Kasumi-1 (cell line): ENCODE data around the gene NFASC.

Source experiments
- DNase-seq, 2 experiments: peaks; one replicate each; lab custom pipeline; 2025; lab: John Stamatoyannopoulos, UW

Gene NFASC

GRCh38 chr1:205009670-205010069 lies 139.0 kb downstream of the NFASC start:
- DNase-seq: no peak

DNA sequence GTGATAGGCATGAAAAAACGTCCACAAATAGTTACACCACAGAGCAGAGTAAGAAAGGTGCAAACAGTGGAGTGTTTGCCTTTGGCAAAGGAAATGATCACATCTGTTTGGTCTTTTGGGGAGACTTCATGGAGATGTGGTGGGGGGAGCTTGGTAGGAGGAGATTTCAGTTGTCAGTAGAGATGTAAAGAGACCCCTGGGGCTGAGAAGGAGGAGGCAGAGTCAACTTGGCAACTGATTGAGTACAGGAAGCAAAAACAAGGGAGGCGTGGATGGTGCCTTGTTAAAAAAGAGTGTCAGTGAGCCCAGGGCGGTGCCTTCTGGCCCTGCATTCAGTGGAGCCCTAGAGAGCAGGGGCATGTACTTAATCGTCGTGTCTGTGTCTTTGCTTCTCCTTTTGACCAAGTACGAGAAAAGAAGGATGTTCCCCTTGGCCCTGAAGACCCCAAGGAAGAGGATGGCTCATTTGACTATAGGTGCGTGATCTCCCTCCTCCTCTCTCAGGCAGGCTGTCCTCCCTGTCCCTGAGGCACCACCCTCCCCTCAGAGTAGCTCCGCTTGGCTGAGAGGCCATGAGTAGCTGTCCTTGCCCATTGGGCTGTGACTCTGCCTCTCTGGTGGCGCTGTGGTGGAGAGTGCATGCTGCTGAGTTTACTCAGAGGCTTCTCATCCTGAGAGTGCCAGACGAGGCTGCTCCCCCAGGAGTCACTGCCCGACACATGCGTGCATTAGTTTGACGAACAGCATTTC lies 141.9 kb downstream of the NFASC start:
- no peak for DNase-seq

DNA sequence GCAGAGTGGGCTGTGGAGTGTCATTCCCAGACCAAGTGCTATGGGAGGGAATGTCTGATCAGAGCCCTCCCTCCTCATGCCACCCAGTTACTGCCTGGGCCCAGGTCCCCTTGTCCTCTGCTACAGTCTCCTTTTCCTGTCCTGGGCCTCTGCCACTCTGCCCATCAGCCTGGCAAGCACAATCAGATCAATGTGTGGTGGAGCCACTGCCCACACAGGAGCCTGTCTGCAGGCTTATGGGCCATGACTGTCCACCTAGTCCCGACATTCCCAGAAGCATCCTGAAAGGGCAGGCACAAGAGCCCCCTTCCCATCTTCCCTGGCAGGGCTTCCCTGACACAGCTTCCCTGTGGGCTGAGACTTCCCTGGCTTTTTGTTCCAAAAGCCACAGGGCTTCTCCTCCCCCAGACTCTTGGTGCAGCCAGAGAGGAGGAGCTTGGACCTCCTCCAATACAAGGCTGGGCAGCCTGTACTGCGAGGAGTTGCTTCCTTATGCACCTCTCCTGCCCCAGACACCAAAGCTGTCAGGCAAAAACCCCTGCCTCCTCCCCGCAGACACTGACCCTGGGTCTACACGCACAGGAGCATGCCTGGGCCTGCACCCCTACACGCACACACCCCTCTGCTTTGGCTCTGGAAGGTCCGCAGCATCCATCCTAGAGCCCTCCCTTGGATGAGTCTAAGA lies 143.2 kb downstream of the NFASC start:
- DNase-seq: peak; percentile 9 to 11

DNA sequence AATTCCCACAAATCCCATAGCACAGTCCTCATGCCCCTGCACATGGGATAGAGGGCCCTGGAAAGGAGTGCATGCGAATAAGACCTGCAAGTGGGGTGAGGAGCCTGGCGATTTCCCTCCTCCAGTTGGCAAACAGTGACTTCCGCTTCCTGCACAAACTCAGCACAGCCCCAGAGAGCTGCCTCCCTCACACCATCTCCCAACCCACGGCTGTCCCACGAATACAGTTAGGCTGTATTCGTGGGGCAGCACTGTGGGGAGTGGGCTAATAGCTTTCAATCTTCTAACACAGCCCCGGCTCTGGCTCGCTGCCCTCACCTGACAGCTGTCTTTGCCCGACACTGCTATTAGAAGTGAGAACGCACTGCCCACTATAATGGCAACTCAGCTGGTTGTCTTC lies 144.1 kb downstream of the NFASC start:
- DNase-seq: peak; percentile 2 to 14

- no peak for DNase-seq
These were observed 144.6 kb downstream of the NFASC start for GRCh38 chr1:205015241-205015640.

- DNase-seq: no peak
These were observed 145.4 kb downstream of the NFASC start for GRCh38 chr1:205016075-205016474.

GRCh38 chr1:205016584-205016983 lies 145.9 kb downstream of the NFASC start:
- DNase-seq: no peak

GRCh38 chr1:205017001-205017400 lies 146.3 kb downstream of the NFASC start:
- no peak for DNase-seq

DNA sequence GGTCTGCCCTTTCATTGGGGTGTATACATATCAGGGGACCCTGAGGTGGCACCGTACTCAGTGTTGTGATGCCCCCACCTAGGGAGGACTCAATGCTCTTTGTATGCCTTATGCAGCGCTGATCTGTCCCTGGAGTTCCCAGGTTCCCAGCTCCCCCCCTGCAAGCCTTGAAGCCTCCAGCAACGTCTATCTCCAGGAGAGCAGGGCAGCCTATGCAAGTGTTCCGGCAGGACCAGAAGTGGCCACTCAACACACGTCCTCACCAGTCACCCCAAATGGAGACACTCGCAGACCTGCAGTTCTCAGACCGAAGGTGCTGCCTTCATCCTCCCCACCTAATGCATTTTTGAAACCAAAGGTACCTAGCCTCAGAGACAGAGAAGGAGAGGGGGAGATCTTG lies 147.1 kb downstream of the NFASC start:
- DNase-seq: no peak

- no peak for DNase-seq
These were observed 147.7 kb downstream of the NFASC start for GRCh38 chr1:205018381-205018780.

DNA sequence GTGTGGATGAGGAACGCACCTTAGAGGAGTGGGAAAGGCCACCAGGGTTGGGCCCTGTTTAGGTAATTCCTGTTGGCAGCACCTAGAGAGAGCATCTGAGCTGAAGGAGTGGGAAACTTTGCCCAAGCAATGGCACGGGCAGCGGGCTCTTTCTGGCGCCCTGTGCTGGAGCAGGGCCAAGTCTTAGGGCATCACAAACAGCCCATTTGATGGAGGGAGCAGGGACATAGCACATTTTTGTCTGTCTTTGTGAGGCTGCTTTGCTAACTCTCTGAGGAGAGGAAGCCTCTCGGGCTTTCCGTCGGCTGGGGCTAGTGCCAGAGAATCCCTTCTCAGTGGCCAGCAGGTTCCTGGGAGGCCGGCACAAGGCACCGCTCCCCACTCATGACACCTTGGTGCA lies 149.8 kb downstream of the NFASC start:
- DNase-seq: no peak

DNA sequence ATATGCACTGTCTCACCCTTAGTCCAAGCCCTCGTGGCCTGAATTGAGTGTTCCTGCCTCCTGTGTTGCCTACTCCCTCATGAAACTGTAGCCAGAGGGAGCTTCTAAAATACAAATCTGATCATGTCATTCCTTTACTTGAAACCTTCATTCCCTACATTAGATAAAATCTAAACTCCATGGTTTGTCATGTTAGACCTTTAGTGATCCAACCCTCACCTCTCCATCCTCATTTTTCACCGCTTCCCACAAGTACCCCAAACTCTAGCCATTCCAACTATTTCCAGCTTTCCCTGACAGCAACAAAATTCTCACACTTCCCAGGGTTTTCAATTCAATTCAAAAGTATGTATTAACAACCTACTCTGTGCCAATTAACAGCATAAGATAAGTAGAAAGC lies 154.0 kb downstream of the NFASC start:
- no peak for DNase-seq

GRCh38 chr1:205025239-205025638 lies 154.6 kb downstream of the NFASC start:
- DNase-seq: no peak

DNA sequence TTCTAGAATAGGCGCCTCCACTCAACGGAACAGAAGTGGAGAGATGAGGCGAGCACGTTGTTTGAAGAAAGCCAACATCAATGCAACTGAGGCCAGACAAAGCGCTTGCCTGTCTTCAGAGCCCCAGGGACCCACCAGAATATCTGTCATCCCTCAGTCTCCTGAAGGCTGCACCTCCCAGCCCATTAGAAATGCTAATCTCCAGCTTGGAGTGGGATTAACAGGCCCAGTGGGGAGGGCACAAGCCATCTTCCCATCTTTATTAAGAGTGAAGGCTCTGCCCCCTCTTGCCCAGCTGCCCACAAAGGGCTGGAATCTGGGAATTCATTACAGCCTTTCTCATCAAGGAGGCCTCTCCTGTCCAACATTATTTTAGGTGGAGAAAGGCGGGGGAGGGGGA lies 155.5 kb downstream of the NFASC start:
- DNase-seq: no peak

DNA sequence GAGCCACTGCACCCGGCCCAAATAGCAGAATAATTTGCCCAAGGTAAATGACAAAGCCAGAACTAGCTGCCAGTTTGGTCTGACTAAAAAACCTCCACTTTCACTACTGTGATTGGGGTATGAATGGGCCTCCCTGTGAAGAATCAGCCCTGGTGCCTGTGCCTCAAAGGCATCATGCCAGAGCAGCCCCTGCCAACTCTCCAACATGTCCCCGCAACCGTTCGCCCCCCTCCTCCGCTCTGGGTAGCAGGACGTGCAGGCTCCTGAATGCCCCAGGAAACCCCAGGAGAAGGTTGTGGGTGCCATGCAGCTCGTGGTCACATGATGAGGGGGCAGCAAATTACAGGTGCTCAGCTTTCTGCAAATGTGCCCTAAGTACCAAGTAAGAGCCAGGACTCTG lies 157.7 kb downstream of the NFASC start:
- DNase-seq: no peak

GRCh38 chr1:205028924-205029323 lies 158.3 kb downstream of the NFASC start:
- no peak for DNase-seq

GRCh38 chr1:205030241-205030640 lies 159.6 kb downstream of the NFASC start:
- no peak for DNase-seq

GRCh38 chr1:205030896-205031295 lies 160.2 kb downstream of the NFASC start:
- no peak for DNase-seq

- DNase-seq: no peak
These were observed 161.8 kb downstream of the NFASC start for GRCh38 chr1:205032508-205032907.

DNA sequence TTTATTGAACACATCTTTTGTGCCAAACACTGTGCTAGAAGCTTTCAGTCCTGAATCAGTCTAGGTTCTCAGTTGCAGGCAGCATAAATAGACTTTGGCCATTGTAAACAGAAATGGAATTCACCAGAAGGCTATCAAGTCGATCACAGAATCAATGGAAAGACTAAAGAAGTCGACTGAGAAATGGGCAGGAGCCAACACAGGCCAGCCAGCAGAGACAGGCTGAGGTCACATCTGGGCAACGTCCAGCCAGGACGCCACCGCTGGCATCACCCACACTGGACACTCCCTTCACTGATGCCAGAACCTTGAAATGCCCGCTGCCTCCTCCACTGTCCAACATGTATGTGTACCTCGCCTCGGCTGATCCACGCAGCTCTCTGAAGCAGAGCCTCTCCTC lies 166.9 kb downstream of the NFASC start:
- no peak for DNase-seq

DNA sequence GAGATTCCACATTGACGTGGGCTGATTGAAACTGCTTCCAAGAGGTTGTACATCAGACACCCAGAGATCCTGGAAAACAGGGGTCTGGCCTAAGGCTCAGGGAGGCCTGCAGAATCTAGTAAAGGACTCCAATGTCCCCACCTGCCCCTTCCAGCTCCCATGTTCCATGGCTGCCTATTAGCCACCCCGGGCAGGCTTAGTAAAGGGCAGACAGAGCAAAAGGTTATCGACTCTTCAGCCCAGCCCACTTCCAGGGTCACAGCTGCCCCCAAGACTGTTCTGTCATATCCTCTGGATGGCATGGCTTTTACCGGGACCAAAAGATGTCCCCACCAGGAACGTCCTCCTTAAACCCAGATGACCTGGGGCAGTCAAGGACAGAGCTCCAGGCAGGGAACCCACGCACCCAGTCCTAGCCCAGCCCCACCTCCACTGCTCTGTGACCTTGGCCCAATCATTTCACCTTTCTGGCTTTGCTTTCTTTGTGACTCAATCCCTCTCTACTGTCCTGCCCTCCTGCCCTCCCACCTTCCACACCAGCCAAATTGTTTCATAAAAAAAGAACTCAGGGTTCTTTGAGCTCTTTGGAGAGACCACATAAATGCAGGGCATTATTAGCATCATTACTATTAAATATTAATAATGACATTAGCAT lies 167.6 kb downstream of the NFASC start:
- DNase-seq: no peak

DNA sequence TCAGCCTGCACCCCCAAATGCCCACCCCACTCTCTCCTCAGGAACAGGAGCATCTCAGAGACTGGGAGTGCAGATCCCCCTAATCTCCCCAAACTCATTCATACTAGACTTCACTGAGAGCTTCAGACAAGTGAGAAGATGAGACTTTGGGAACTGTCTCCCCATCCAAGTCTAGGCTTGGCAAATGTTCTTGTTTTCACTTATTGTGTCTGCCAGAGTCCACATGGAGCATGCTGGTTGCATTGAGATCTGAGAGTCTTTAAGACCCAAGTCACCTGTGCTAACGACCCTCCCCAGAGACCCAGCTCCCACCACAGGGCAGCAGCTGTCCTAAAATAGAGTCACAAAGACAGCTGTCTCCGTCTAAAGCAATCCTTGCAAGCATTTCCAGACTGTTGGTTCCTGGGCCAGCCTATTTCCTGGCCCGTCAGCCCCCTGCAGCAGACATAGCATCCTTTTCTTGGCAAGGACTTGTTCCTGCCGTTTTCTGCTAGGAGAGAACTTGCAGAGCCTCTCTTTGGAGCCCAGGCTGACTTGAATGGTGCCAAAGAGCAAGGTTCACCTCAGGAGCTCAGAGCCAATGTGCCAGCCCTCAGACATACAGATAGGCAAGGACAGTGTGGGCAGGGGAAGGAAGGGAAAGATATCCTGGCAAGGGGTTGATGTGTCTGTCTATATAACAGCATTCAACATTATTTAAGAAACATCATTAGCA lies 170.5 kb downstream of the NFASC start:
- no peak for DNase-seq
